ENCODE measurements around the gene UBA3.

The UBA3 gene

DNA sequence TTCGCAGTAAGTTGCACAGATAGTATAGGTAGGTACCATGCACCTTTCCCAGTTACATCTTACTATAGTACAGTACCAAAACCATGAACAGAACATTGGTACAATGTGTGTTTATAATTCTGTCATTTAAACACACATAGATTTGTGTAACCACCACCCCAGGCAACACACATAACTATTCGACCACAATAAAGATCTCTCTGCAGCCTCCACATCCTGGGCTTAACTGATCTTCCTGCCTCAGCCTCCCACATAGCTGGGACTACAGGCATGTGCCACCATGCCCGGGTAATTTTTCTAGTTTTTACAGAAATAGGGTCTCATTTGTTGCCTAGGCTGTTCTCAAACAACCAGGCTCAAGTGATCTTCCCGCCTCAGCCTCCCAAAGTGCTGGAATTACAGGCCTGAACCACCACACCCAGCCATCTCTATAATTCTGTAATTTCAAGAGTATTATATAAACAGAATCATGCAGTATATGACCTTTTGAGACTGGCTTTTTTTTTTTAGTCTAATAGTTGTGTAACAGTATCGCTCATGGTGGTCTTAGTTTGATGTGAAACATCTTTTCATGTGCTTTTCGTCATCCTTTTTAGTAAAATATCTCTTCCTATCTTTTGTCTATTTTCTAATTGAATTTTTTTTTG, 14.7 kb downstream of the UBA3 start:
- DNase-seq, result no peak

DNA sequence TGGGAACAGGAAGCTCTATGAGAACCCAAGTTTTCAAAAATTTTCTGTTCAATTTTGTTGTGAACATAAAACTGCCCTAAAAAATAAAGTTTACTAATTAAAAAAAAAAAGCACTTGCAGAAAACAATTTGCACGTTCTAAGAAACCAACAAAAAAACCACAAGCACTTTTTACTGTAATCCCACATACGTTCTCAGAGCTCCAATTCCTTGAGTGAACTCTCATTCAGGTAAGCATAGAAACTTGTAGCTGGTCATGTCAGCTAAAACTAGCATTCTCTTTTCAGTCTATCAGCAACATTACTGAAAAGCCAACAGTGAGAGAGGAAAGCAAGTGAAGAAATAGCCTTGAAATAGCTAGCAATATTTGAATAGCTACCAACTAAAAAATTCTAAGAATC, 16.5 kb downstream of the UBA3 start:
- no peak for DNase-seq

DNA sequence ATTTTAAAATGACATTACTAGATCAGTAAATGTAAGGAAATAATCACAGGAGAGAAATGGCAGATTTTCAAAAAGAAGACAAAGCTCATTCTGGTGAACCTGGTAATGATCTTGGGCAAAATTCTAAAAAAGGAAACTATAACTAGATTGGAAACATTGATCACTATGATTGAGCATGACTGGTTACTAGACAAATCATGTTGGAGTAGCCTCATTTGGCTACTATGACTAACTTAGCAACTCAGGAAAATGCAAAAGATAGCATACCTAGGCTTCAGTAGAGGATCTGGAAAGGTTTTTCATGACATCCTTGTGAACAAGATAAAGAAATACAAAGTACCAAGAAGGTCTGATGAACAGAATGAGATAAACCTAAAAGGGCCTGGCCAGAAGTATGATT, 20.5 kb downstream of the UBA3 start:
- DNase-seq, result no peak

GRCh38 chr3:69058947-69059224, 21.3 kb downstream of the UBA3 start:
- no peak for DNase-seq

DNA sequence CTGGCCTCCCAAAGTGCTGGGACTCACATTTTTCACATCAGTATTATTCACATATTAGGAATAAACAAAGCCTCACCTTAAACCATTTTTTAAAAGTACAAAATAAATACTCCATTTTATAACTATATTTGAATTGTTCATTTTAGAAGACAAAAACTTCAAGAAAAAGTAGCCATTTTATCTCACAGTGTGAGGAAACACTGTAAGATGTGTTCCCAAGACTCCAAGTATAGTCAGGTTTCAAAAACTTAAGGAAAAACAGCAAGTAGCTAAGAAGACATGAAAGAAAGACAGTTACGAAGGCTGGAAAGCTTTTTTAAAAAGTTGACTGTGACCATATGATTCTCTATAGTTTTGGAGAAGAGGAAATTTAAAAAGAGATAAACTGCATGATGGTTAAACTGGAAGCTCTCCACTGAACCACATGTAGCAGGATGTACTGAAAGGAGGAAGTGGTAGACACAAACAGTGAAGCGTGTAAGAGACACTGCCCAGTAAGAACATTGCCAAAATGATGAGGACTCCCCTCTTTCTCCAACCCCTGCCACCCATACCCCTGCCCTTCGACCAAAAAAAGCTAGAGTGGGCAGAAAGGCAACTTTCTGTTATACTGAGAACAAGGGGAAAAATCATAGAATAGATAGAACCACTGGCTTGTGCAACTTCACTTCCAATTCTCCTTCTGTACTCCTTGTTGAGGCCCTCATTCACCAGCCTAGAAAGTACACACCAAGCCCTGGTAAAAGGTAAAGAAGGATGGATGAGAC, 21.8 kb downstream of the UBA3 start:
- DNase-seq, result peak; percentile 63

DNA sequence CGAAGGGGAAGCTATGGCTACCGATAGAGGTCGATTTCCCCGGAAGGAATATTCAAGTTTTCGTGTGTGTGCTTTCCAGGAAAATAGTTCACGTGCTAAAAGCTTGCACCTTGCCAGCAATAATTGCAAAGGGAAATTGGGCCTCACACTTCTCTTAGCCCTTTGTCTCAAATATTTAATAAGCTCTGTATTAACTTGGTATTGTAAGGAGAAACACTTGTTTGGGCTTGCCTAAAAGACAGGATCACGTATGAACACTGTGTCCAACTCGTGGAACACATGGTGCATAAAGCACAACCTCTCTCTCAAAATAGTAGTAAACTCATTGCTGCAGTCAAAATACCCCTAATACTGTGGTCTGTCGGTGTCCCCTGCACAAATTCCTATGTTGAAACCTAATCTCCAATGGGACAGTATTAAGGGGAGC, 27.7 kb downstream of the UBA3 start:
- DNase-seq, result no peak

DNA sequence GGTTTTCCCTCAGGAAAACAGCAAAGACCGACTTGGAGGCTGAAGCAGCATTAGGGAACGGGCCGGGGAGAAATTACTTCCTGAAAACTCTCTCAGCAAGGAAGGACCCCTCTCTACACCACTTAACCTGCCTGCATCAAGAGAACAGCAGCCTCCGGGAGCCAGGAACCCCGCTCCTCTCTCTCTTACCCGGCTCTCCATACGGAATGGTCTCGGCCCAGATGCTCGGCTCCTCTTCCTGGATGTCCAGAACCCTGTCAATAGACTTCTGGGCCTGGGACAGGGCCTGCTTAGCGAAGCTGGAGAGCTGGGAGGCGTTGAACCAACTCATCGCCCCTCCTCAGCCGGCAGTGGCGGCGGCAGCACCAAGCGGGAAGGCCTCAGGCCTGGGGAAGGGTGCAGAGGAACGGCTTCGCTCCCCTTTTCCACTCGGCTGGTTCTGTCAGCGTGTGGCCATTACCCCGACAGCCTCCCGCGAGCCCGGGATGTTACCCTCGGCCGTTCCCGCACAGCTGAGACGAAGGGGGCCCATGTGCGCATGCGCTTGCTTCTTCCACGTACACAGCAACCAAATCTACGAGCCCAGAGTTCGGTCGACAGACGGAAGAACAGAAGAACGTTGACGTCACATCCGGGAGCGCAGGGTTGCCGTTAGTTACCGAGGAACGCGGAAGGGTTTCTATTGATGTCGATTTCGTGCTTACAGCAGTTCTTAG, 28.3 kb downstream of the UBA3 start, which contains the start of gene TMF1:
TSS of gene TMF1 (minus strand) at position 578 of the 716 bp plus-strand sequence. CDS start at position 331, 247 bp downstream.
- DNase-seq, result no peak

GRCh38 chr3:69048990-69049389, 31.2 kb downstream of the UBA3 start:
- no peak for DNase-seq

DNA sequence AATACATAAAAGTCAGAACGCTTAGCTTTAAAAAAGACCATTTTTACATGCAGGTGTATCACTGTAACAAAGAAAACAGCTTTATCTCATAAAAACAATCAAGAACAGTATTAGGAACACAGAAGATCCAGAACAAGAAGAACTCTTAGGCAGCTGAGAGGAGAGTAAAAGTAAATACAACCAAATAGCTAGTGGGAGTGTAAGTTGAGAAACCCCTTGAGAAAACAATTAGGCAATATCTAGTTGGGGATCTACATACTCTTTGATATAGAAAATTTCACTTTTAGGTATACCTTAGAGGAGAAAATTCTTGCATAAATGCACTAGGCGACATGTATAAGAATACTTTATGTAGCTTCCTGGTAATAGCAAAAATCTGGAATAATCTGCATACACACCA, 35.6 kb downstream of the UBA3 start:
- DNase-seq, result no peak

GRCh38 chr3:69033470-69033869, 46.7 kb downstream of the UBA3 start:
- no peak for DNase-seq

DNA sequence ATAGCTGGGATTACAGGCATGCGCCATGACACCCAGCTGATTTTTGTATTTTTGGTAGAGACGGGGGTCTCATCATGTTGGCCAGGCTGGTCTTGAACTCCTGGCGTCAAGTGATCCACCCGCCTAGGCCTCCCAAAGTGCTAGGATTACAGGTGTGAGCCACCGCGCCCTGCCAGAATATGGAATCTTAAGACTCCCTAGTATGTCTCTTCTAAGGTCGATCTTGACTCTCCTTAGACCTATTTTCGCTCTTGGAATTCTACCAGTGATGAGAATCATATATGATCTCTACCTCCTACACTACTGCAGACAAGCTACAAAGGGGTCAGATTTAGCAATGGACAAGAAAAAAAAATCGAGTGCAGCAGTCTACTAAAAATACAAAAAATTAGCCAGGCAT, 47.4 kb downstream of the UBA3 start:
- no peak for DNase-seq

DNA sequence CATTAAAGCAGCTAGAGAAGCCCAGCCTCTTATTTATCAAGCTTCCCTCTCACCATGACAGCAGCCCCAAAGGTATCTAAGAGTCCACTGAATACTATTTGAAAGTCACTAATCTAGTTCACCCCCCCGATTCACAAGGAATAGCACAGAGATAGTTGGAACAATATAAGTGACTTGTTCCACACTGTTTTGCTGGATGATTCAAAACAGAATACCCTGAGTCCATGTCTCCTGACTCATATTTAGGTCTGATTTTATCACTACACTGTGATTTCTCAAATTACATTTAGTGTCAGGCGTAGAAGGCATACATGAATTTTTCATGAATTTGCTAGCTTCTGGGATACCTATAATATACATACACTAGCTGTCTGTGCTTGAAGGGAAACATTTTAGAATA, 48.0 kb downstream of the UBA3 start:
- DNase-seq, result no peak

- DNase-seq, result no peak
These were observed 48.5 kb downstream of the UBA3 start for GRCh38 chr3:69031635-69032034.

DNA sequence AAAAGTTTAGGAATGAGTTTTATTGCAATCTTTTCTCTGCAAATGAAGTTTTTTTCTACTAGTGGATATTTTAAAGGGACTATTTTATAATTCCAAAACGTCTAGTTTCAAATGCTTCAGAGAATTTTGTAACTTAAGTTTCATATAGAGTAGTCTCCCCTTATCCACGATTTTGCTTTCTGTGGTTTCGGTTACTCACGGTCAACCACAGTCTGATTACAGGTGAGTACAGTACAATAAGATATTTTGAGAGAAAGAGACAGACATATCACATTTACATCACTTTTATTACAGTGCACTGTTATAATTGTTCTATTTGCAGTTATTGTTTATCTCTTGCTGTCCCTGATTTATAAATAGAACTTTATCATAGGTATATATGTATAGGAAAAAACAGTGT, 59.3 kb downstream of the UBA3 start:
- no peak for DNase-seq

DNA sequence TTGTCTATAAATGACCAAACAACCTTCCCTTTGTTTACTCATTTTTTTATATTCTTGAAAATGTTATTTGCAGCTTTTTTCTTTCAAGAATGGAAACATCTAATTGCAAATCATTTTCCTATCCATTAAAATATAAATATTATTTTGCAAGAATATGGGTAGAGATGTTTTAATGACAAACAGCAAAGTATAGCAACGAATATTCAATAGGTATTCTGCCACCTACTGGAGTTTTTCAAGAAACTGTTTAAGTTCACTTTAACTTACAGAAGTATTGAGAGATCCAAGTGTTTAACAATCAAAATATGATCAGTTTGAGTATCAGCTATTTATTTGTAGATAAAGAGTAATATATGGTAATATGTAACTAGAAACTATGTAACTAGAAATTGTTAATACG, 59.7 kb downstream of the UBA3 start:
- DNase-seq, result no peak

DNA sequence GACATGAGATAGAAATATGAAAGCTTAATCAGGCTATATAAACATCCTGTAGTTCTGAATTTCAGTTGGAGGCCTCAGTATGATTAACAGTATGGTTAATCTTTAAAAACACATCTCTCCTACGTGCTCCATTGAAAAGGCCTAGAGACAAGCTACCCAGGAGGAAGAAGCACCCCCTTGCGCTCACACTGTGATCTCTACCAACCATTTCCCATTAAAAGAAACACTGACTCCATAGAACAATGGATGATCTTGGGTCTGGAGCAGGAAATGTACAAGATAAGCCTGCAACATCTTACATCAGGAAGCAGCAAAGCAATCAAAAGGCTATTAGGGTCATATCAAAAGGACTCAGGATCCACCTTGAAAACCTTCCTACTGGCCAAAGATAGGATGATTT, 63.3 kb downstream of the UBA3 start:
- DNase-seq, result no peak

GRCh38 chr3:69016102-69016501, 64.1 kb downstream of the UBA3 start:
- no peak for DNase-seq

- no peak for DNase-seq
These were observed 66.1 kb downstream of the UBA3 start for GRCh38 chr3:69014022-69014580.

DNA sequence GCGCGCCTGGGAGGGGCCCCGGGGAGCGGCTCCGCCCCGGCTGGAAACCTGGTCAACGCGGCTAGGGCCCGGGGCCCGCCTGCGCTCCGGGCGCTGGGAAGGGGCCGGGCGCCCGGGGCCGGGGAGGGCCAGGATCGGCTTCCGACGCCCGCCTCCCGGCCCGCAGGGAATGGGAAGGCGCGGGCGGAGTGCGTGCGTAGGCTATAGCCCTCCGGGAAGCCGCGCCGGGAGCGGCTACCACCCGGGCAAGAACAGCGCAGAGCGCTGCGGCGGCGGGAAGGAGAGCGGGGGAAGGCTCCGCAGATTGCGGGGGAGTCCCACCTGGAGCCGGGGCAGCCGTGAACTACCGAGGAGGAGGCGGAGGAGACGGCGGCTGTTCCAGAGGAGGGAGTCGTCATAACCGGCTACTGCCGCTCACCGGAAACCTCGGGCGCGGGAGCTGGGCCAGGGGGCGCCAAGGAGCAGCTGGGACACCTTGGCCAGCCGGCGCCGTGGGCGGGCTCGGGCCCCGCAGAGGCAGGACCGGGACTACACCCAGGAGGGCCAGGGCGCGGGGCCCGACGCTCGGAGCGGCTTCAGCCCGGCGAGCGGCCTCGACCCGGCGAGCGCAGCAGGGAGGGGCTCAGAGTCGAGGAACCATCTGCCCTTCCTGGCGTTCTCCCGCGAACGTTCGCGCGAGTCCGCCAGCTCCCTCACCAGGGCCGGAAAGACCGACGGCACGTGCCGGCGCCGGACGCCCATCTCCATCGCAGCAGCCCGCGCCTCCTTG, 66.7 kb downstream of the UBA3 start, which contains the start of gene EOGT:
TSS of gene EOGT (minus strand) at position 432 of the 769 bp plus-strand sequence. CDS start 3,838 bp downstream, outside the sequence.
- no peak for DNase-seq

GRCh38 chr3:69012800-69013252, 67.3 kb downstream of the UBA3 start:
- DNase-seq, result no peak

DNA sequence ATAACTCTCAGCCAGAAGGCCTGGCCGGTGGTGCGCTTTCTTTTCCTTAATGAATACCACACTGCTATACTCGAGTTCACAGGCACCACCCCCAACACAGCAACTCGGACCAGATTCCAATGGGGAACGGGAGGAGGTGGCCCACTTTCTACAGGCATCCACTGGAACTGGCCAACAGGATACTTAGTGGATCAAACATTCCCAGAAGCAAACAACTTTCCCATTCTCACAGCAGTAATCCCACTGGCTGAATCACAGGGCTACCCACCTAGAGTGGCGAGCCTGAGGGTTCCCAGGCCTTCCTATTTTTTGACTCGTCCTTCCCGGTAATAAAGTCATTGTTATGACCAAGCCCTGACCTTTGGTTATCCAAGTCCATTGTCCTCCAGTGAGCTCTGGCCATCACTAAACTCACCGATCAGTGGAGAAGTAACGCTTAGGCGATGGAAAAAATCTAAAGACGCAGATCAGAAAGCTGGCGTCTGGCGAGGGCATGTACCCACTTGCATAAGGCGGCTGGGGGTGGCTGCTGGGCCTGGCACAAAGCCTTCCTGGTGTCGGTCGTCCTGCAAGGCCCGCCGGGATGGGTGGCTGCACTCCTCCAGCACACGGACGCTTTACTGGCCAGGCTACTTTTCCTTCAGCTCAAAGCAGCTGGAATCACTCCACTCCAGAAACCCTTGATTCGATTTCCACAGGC, 67.9 kb downstream of the UBA3 start:
- DNase-seq, result no peak

- no peak for DNase-seq
These were observed 69.0 kb downstream of the UBA3 start for GRCh38 chr3:69011096-69011730.

Data from GDM1 (cell line).